CD4-positive, alpha-beta T cell treated with Interleukin-4 for 4 hours (primary cell): ENCODE results near the gene DOK3.
"Not testable (repeated sequence)": the region's sequence is repeated elsewhere in the genome, so short reads cannot be mapped to it uniquely, and the experiment has no call there.

Source experiments
- DNase-seq: peaks from one replicate; pipeline ENCODE4 v3.0.0-alpha.2; 2020

Gene DOK3

GRCh38 chr5:177509381-177509951 lies at the start of gene DOK3:
Gene DOK3 (minus strand): TSS chr5:177509826. CDS start chr5:177509540, 286 bp downstream.
- DNase-seq = no peak

DNA sequence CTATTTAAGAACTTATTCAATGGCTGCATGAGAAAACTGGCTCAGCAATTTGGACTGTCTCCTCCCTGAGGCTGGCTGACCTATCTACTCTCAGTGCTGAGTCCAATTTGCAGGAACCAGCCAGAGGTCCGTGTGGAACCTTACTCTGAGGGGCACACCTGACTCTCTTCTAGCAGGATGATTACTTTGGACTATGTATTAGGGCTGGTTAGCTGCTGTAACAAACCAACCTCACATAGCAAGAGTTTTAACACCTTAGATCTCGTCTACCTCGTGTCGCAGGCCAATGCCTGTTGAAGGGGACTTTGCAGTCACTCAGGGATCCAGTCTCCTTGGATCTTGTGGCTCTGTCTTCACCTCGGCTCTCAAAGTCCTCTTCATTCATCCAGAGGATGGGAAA lies 48.2 kb upstream of the DOK3 start:
- no peak for DNase-seq

DNA sequence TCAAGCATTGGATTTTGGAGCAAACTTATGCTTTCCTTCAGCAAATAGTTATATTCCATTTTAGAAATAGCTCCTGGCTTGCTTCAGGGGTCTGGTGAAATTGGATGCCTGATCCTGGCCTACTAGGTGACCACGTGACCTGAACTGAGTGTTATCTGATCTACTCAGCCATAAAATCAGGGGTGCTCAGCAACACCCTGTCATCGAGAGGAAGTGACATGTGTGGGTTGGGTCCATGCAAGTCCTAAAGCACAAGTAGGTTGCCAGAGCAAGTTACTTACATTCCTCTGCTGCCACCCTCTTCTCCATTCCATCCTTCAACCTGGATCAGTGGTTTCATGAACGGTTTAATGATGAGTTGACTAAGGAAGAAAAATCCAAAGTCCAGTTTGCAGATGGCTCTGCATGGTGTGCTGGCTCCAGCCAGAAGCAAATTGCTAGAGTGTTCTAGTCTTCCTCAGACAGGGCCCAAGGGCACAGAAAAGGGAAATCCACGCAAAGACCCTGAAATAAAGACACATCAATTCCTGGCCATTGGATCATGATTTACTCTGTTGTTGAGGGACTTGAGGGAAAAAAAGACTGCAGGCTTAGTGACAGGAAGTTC lies 47.5 kb upstream of the DOK3 start:
- peak; percentile 35 for DNase-seq

DNA sequence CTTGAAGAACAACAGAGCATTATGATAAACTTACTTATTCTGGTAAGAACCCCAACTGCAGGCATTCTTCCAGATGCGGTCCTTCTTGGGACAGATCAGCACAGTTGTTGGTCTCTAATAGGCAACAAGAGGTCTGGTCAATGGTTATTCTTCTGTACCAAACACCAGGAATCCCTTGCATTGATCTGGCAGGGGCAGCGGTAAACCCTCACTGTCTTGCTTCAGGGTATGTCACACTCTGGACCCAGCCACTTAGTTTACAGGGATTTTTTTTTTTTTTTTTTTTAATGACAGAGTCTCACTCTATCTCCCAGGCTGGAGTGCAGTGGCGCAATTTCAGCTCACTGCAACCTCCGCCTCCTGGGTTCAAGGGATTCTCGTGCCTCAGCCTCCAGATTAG lies 46.0 kb upstream of the DOK3 start:
- DNase-seq = no peak

DNA sequence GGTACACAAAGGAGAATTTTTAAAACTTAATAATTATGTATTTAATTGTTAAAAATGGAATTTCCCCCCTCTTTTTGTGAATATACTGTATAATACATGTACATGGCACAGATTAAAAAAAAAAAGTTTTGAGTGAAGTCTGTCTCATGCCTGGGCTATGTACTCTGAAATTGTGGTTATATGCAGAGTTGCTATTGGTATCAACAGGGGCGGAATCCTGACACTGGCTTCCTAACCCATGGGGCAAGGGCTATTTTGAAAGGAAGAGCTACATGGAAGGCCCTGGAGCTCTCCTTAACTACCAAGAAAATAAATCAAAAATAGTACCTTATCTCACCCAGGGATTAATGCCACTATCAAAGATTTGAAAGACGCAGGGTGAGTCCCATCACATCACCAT lies 45.6 kb upstream of the DOK3 start:
- no peak for DNase-seq

- peak; percentile 95 for DNase-seq
Measured at GRCh38 chr5:177554474-177555111, 45.0 kb upstream of the DOK3 start, which contains the start of gene FAM193B. Gene FAM193B (minus strand): TSS chr5:177554563. CDS start chr5:177554458, 105 bp downstream.

DNA sequence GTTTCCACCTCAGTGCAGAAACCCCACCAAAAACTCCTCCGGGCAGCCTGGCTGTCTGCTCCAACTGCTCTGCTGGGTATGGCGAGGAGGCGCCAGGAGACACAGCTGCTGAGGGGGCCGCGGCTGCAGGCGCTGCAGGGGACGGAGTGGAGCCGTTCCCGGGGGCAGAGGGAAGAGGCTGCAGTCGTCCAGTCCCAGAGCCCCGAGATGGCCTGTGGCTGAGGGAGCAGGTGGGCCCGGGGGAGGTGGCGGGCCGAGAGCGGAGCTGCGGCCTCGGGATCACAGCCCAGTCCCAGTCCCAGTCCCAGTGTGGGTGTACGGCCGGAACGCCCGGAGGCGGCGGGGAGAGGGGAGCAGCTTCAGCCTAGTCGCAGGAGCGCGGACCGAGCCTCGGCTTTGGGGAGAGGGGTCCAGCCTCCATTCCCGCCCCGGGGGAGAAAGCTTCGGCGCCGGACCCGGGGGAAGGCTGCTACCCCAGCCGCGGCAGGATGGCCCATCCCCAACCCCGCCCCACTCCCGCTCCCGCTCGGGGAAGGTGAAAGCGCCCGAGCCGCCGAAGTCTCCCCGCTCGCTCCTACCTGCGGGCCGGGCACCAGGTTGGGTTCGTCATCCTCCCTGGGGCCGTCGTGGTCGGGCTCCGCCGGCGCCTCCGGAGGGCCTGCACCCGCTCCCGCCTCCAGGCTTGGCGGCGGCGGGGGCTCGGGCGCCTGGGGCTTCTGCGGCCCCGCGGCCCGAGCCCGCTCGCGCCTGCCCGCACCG lies 44.2 kb upstream of the DOK3 start:
- peak; percentile 18 for DNase-seq

DNA sequence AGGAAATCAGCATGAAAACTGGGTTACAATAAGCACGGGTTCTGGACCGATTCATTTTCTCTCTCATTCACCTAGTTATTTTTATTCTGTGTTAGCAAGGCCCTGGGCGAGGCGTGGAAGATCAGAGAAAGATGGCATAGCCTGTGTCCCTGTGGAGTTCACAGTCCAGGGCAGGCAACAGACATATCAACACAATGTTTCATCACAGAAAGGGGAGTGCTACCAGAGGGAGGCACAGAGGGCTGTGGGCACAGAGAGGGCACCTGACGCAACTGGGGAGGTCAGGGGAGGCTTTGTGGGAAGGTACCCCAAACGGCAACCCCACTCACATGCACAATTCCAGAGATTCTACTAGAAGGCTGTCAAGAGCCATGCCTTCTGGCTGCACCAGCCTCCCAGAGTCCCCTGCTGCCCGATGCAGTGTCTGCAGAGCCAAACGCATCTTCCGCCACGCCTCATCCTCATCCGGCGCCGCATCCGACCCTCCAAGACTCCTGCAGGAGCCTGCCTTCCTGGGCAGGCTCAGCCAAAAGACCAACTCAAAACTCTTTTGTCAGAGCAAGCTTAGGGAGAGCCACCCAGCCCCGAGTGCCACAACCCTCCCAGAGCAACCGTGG lies 43.3 kb upstream of the DOK3 start:
- DNase-seq = no peak

DNA sequence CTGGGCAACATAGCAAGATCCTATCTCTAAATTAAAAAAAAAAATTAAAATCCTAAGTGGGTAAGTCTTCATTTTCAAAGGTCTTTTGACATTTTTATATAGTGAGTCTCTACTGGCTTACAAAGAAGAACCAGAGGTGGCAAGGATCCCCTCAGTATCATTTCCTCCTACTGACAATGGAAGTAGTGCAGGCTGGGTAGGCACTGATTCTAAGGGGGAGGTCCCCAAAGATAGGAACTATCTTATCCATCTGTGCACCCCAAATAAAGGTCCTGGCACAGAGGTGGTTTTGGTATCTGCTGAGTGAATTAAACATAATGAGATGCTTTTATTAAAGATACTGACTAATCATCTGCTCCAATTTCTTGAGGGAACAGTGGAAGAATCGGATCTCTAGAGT lies 40.5 kb upstream of the DOK3 start:
- no peak for DNase-seq

- no peak for DNase-seq
Measured at GRCh38 chr5:177548495-177548894, 38.9 kb upstream of the DOK3 start.

DNA sequence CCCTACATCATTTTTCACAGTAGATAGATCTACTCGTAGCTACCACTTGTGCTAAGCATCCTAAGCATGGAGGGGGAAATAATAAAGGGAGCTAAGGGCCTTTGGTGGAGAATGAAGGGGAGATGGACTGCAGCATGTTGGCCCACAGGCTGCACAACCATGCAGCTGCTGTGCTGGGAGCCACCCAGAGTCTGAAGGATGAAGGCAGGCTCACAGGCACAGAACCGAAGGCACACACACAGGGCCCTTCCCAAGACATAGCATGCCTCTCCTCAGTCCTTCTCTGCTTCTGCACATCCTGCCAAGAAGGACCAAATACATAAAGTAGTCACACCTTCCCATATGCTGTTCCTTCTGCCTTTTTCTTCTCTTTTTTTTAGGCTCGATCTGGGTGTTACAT lies 38.1 kb upstream of the DOK3 start:
- no peak for DNase-seq

DNA sequence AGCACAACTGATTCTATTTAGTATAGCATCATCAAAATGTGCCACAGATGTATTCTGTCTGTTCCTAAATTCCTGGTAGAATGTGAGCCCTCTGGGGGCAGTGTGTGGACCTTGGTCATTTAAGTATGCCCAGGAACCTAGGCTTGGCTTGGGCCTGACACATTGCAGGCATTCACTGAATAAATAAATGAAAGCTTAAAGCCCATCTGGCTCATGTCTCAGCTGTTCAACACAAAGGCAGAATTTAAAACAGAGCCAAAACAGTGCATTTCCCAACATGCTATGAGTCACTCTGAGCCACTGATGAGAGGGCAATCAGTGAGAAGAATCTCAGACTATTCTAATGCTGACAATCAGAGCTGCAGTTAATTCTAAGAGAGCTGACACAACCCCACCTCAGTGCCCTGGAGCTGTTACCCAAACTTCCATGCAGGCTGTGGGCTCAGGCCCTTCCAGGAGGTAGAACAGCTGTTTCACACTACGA lies 36.7 kb upstream of the DOK3 start:
- DNase-seq = no peak

- no peak for DNase-seq
Measured at GRCh38 chr5:177545487-177546257, 36.0 kb upstream of the DOK3 start.

DNA sequence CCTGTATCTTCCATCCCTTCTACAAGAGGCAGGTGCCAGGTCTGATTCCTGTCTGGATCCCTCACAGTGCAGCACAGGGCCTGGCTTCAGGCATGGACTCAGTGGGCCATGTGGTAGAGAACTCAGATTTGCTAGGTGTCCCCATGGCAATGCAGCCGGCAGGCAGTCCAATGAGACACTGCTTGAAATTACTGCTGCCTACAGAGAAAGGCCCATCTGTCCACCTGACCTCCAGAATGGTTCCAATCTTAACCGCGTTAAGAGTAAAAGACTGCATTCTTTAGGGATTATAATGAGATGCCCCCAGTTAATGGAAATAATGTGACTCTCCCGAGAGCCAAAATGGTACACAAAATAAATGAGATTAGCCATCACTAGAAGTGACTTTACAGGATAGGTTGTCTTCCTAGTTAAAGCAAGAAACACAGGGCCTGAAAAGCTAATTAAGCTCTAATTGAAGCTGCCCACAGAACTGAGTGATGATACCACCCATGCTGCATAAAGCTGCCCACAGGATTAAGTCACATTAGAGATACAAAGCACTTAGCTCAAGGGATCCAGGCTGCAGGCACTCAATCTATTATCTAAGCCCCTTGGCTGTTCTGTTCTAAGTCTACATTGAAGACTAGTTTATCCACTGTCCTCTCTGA lies 33.3 kb upstream of the DOK3 start:
- DNase-seq = no peak

- DNase-seq = no peak
Measured at GRCh38 chr5:177540438-177540837, 30.8 kb upstream of the DOK3 start.

GRCh38 chr5:177539411-177539810 lies 29.8 kb upstream of the DOK3 start:
- DNase-seq = no peak

GRCh38 chr5:177538876-177539275 lies 29.2 kb upstream of the DOK3 start:
- DNase-seq = no peak

DNA sequence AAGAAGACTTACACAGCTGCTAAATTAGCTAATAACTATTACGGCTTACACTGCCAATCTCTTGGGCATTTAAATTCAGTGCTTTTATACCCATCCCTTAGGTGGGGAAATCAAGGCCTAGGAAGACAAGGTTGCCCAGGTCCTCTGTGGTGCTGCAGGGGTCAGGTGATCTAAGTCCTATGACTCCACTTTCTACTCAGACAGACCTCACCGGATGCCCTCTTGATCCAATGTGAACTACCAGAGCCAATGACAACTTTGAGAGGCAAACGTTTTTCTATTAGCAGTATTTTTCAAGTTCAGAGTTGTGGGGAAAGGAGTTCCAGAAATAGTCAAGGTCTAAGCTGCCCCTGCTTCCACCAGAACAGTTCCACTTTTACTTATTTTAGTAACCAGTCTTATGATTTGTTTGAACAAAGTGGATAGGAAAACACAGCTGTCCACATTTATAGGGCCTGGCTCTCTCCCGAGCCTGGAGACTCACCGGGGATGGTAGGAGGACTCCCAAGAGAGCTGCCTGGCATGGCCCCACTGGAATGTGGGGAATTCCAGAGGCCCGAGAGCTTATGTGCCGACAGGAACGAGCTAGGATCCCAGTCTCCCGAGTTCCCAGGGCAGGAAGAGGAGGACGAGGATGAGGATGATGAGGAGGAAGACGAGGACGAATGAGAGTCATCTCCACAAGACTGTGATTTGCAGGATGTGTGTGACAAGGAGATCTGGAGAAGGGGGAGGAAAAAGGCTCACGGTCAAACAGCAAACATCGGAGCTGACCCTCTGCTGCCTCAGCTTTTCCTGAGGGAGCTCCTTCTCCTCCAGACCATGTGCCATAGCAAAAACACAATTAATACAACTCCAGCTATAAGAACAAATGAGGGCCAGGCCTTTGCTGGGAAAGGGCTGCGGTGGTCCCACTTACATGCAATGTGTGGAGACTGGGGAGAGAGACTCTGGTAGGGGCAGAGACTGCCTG lies 28.0 kb upstream of the DOK3 start:
- no peak for DNase-seq

DNA sequence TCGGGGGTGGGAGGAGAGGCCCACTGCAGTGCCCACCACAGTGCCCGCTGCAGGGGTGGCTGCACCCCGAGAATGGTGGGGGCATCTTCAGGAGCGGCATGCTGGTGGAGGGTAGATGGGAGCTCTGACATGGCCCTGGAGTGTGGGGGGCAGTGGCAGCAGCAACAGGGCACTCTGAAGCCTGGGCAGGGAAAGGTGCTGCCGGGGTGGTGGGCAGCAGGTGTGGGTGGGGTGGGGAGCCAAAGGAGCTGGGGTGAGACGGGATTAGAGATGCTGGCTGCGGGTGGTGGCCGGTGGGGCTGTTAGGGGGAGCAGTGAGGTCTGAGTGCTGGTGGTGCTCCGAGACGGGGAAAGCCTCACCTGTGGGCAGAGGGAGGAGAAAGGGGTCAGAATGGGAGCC lies 26.8 kb upstream of the DOK3 start:
- DNase-seq = no peak

DNA sequence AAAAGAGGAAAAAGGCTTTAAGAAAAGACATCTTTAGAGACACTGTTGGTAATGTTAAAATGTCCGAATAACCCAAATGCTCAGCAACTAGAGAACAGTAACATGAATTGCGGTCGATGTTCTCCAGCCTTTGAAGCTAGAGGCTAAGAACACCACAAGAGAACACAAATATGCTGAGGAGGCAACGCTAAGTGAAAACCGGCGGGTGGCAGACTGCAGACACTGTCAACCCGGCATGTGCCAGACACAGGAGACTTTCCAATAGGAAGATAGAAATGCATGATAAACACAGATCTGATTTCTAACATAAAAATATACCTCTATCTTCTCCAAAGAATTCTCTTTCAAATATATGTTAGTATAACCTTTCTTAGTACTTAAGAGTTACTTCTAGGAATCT lies 25.5 kb upstream of the DOK3 start:
- DNase-seq = no peak

- not testable (repeated sequence) for DNase-seq
Measured at GRCh38 chr5:177534433-177534832, 24.8 kb upstream of the DOK3 start.
